GM23338 (cell line): ENCODE data around the gene P3H4.

Source experiments
- CREB1 ChIP-seq: fragments of 250-450 bp; sonication (Bioruptor Pico); IDR thresholded peaks from 2 replicates; pipeline ENCODE4 v1.5.0; 2020; ENCODE audit warnings: low read depth, mild to moderate bottlenecking, moderate library complexity
- CTCF ChIP-seq, 2 experiments: fragments of 200-600 bp in 1 of 2; sonication (generic) in 1 of 2; conservative IDR thresholded peaks; 2 replicates each; pipeline versions ENCODE4 v1.5.1 to v1.6.1; 2016 to 2017; ENCODE audit warnings: antibody characterized with exemption in 2 of 2, low read depth in 2 of 2, mild to moderate bottlenecking in 2 of 2, moderate library complexity in 1 of 2
- ETS1 ChIP-seq: IDR thresholded peaks from 2 replicates; pipeline ENCODE4 v1.6.1; 2016; ENCODE audit warnings: antibody characterized with exemption
- EZH2 ChIP-seq: fragments of 200-600 bp; sonication (generic); IDR thresholded peaks from one replicate; pipeline ENCODE4 v1.8.0; 2017; ENCODE audit warnings: antibody characterized with exemption, mild to moderate bottlenecking, low read depth; ENCODE audit not compliant: unreplicated experiment
- EZH2phosphoT487 ChIP-seq: fragments of 200-600 bp; sonication (generic); IDR thresholded peaks from one replicate; pipeline ENCODE4 v1.8.1; 2018; ENCODE audit warnings: antibody characterized with exemption; ENCODE audit not compliant: unreplicated experiment
- JUNB ChIP-seq: IDR thresholded peaks from one replicate; pipeline ENCODE4 v1.6.1; 2016; ENCODE audit warnings: antibody characterized with exemption; ENCODE audit not compliant: unreplicated experiment
- NANOG ChIP-seq: IDR thresholded peaks from 2 replicates; pipeline ENCODE4 v1.6.1; 2016; ENCODE audit warnings: antibody characterized with exemption, borderline replicate concordance
- POLR2AphosphoS5 ChIP-seq: IDR thresholded peaks from 2 replicates; pipeline ENCODE4 v1.6.1; 2016; ENCODE audit warnings: antibody characterized with exemption, low read depth
- REST ChIP-seq: IDR thresholded peaks from one replicate; pipeline ENCODE4 v1.6.1; 2018; ENCODE audit warnings: antibody characterized with exemption; ENCODE audit not compliant: unreplicated experiment
- STAT1 ChIP-seq: IDR thresholded peaks from one replicate; pipeline ENCODE4 v1.6.1; 2016; ENCODE audit warnings: antibody characterized with exemption; ENCODE audit not compliant: unreplicated experiment
- ZNF114 ChIP-seq: fragments of 250-450 bp; sonication (Bioruptor Pico); IDR thresholded peaks from 2 replicates; pipeline ENCODE4 v1.5.0; 2020; ENCODE audit warnings: mild to moderate bottlenecking, moderate library complexity
- ZNF331 ChIP-seq: fragments of 250-450 bp; sonication (Bioruptor Pico); IDR thresholded peaks from 2 replicates; pipeline ENCODE4 v1.5.0; 2020; ENCODE audit warnings: low read depth, mild to moderate bottlenecking, moderate library complexity
- ZNF462 ChIP-seq: fragments of 250-450 bp; sonication (Bioruptor Pico); IDR thresholded peaks from 2 replicates; pipeline ENCODE4 v1.5.0; 2020; ENCODE audit warnings: mild to moderate bottlenecking, moderate library complexity

- TF ChIP-seq CTCF (conservative IDR thresholded peaks at IDR 0.05; ENCODE audit: low read depth in 2 of 2) (no peak), ZNF462 (CRISPR knock-in tag) (no peak), EZH2 (no peak), POLR2AphosphoS5 (no peak), STAT1 (no peak), CREB1 (CRISPR knock-in tag) (no peak), ZNF331 (CRISPR knock-in tag) (no peak), EZH2phosphoT487 (no peak), REST (no peak), JUNB (no peak), NANOG (no peak), ZNF114 (CRISPR knock-in tag) (no peak), ETS1 (no peak)
These were observed 48.4 kb downstream of the P3H4 start for GRCh38 chr17:41763327-41763726.
